ENCODE measurements around the gene CCDC85A. TPM values are rescaled to one million over a fixed set of nuclear protein-coding genes. Genes with fewer than 3 reads are reported as not detected.

The CCDC85A gene
- total and polyA plus RNA-seq, 11 donors, result 1.6 to 14.2 (median 4.0) TPM

DNA sequence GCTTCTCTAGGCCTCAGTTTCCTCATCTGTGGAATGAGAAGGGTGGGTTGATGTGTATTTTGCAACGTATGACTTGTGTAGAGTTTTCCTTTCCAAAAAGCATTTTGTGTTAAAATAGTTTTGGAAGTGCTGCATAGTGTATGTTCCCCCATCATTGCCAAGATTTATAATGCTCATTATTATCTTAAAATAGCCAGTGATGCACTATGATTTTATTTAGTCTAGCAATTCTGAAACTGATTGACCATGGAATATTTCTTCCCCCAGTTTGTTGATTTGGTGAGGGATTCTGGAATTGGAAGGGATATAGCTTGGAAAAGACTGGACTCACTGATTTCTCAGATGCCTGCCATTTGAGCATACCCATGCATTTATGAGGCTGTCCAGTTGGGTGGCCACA, 130.6 kb downstream of the CCDC85A start:
- no peaks in the 10 kb centered on the region for H3K27me3 ChIP-seq

DNA sequence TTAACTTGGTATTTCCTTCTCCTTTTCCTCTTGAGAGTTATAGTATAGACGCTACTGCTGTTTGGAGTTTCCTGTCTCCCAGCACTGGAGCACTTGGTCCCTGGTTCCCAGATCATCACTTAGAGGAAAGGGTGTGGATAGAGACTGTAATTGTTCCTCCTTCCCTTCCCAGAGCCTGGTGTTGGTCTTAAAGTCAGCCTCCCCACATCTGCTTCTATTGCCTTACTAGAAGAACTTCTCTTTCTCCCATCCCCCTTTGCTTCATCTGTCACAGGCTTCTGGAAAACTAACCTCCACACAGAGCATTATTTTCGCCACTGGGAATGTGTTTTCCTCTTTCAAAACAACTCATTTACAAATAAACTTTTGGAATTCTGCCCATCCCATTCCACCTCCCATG, 131.0 kb downstream of the CCDC85A start:
- Histone ChIP-seq H3K4me1 (peaks cover 0 to 30% (median 10%) of the 10 kb centered on the region in 12 donors), H3K9me3 (no peaks in the 10 kb centered on the region), H3K36me3 (no peaks in the 10 kb centered on the region), H3K27ac (peak overlapping the region in 9 of 12 donors; percentile 20 to 78 (median 67)), H3K27me3 (no peaks in the 10 kb centered on the region), H3K4me3 (no peak overlapping the region)
- intact Hi-C loops (cut with DNase I), result loop anchor here in 3 of 10 donors (2.0 to 10.0 kb wide), 3 partner anchors 130 to 430 kb away; partner anchors contain the start of gene CCDC85A (in 2 of the 3)
- DNase-seq (peak in 3 of 5 donors; percentile 25 to 56 (median 38)), ATAC-seq (peak; percentile 84 to 96 (median 90))
- WGBS, 4 donors, result 36 to 55% (median 46%) methylated on average over 2 of the region's 2 CpGs
- no peak for TF ChIP-seq POLR2A (IDR thresholded peaks at IDR 0.05)
- no peak for TF ChIP-seq CTCF (IDR thresholded peaks at IDR 0.05)

More for the DNA sequence above, 130.6 kb downstream of the CCDC85A start:
- no peak for TF ChIP-seq POLR2A (IDR thresholded peaks at IDR 0.05)
- TF ChIP-seq CTCF (IDR thresholded peaks at IDR 0.05), result no peak
- intact Hi-C loops (cut with DNase I), result loop anchor here in 3 of 10 donors (2.0 to 10.0 kb wide), 3 partner anchors 130 to 430 kb away; partner anchors contain the start of gene CCDC85A (in 2 of the 3)
- Histone ChIP-seq H3K4me1 (peaks cover 0 to 30% (median 10%) of the 10 kb centered on the region in 12 donors), H3K27ac (peak overlapping the region in 10 of 12 donors; percentile 16 to 75 (median 65)), H3K36me3 (no peaks in the 10 kb centered on the region), H3K9me3 (no peaks in the 10 kb centered on the region), H3K4me3 (no peak overlapping the region)
- DNase-seq, result no peak
- 28 to 54% (median 46%) methylated on average over 1 of the region's 1 CpG for WGBS, 4 donors
- peak in 1 of 4 donors; percentile 3 for ATAC-seq

- DNase-seq (no peak), ATAC-seq (no peak)
- intact Hi-C loops (cut with DNase I), result loop anchor here in 3 of 10 donors (2.0 to 10.0 kb wide), 3 partner anchors 131 to 429 kb away; partner anchors contain the start of gene CCDC85A (in 2 of the 3)
- H3K27me3 ChIP-seq, result no peaks in the 10 kb centered on the region
- H3K9me3 ChIP-seq, result no peaks in the 10 kb centered on the region
- H3K27ac ChIP-seq, result peak overlapping the region; percentile 19 to 78 (median 48)
- peaks cover 0 to 30% (median 10%) of the 10 kb centered on the region in 12 donors for H3K4me1 ChIP-seq
- no peak overlapping the region for H3K4me3 ChIP-seq
- no peaks in the 10 kb centered on the region for H3K36me3 ChIP-seq
- TF ChIP-seq CTCF (IDR thresholded peaks at IDR 0.05) (no peak), POLR2A (IDR thresholded peaks at IDR 0.05) (no peak)
Measured at GRCh38 chr2:56315376-56315775, 131.6 kb downstream of the CCDC85A start.

GRCh38 chr2:56316011-56316410, 132.2 kb downstream of the CCDC85A start:
- Histone ChIP-seq H3K27ac (peak overlapping the region; percentile 19 to 78 (median 48)), H3K4me3 (no peak overlapping the region), H3K9me3 (no peaks in the 10 kb centered on the region), H3K27me3 (no peaks in the 10 kb centered on the region), H3K36me3 (no peaks in the 10 kb centered on the region), H3K4me1 (peaks cover 0 to 30% (median 10%) of the 10 kb centered on the region in 12 donors)
- DNase-seq (no peak), ATAC-seq (no peak)
- WGBS, 4 donors, result 85 to 95% (median 88%) methylated on average over 3 of the region's 3 CpGs
- intact Hi-C loops (cut with DNase I), result loop anchor here in 2 of 10 donors (10.0 kb wide), 2 partner anchors 131 to 429 kb away; partner anchors contain the start of gene CCDC85A (in 2 of the 2)
- TF ChIP-seq CTCF (IDR thresholded peaks at IDR 0.05) (no peak), POLR2A (IDR thresholded peaks at IDR 0.05) (no peak)
